Tibial artery (tissue), 4 donors: ENCODE measurements around the gene NTN4.
"Not testable (repeated sequence)": the region's sequence is repeated elsewhere in the genome, so short reads cannot be mapped to it uniquely, and the experiment has no call there.

Source experiments
- DNase-seq, 2 donors: peaks; one replicate each; pipeline ENCODE4 v3.0.0-alpha.2; 2019
- H3K27ac ChIP-seq, 2 donors: fragments of 200-600 bp; sonication (generic) in 1 of 2; 1 replicate in 1 of 2; 2 replicates in 1 of 2; pipeline ENCODE4 v1.5.1; 2018 to 2019; ENCODE audit warnings: mild to moderate bottlenecking in 1 of 2
- H3K27me3 ChIP-seq, 2 donors: fragments of 200-600 bp; sonication (generic) in 1 of 2; one replicate each; pipeline versions ENCODE4 v1.5.1 to v1.6.0; 2016 to 2019
- H3K36me3 ChIP-seq, 3 donors: fragments of 200-600 bp; sonication (generic) in 2 of 3; one replicate each; pipeline ENCODE4 v1.5.1; 2016 to 2019; ENCODE audit warnings: mild to moderate bottlenecking in 2 of 3
- H3K4me1 ChIP-seq, 4 donors: fragments of 200-600 bp; sonication (generic) in 2 of 4; 1 replicate in 3 of 4; 2 replicates in 1 of 4; pipeline ENCODE4 v1.5.1; 2016 to 2019
- H3K4me3 ChIP-seq, 2 donors: fragments of 200-600 bp; sonication (generic) in 1 of 2; 1 replicate in 1 of 2; 2 replicates in 1 of 2; pipeline ENCODE4 v1.5.1; 2018 to 2019; ENCODE audit warnings: mild to moderate bottlenecking in 2 of 2
- H3K9me3 ChIP-seq, 3 donors: fragments of 200-600 bp; sonication (generic) in 1 of 3; one replicate each; pipeline ENCODE4 v1.5.1; 2016 to 2019
- CTCF ChIP-seq, 2 experiments: fragments of 200-600 bp in 1 of 2; fragments of 450-650 bp in 1 of 2; IDR thresholded peaks; one replicate each; pipeline ENCODE4 v1.5.1; 2017 to 2019; ENCODE audit warnings: antibody characterized with exemption in 2 of 2, mild to moderate bottlenecking in 1 of 2, moderate library complexity in 1 of 2
- intact Hi-C: fragments of 100-400 bp; cut with DNase I; formaldehyde crosslinking; loops from one replicate; pipeline ENCODE4 v1.15.0; 2023; ENCODE audit warnings: low total_unique reads

NTN4 gene

GRCh38 chr12:95620171-95620570 is 170.4 kb downstream of the NTN4 start:
- Histone ChIP-seq H3K4me1 (peaks cover 0 to 10% (median 5%) of the 10 kb centered on the region in 4 donors), H3K9me3 (no peaks in the 10 kb centered on the region), H3K27ac (no peak overlapping the region), H3K27me3 (no peaks in the 10 kb centered on the region), H3K4me3 (no peak overlapping the region), H3K36me3 (no peaks in the 10 kb centered on the region)
- DNase-seq, result no peak
- TF ChIP-seq CTCF (IDR thresholded peaks at IDR 0.05), result no peak
- intact Hi-C loops, result no loop called here

GRCh38 chr12:95616470-95616869 is 174.1 kb downstream of the NTN4 start:
- H3K4me1 ChIP-seq, intact Hi-C loops, H3K27me3 ChIP-seq, H3K36me3 ChIP-seq, H3K4me3 ChIP-seq, H3K27ac ChIP-seq, DNase-seq, H3K9me3 ChIP-seq: not testable (repeated sequence)

- Histone ChIP-seq H3K27me3 (no peaks in the 10 kb centered on the region), H3K9me3 (no peaks in the 10 kb centered on the region), H3K4me3 (no peak overlapping the region), H3K4me1 (no peaks in the 10 kb centered on the region), H3K27ac (no peak overlapping the region), H3K36me3 (no peaks in the 10 kb centered on the region)
- no peak for DNase-seq
- no peak for TF ChIP-seq CTCF (IDR thresholded peaks at IDR 0.05)
- intact Hi-C loops, result no loop called here
Measured at GRCh38 chr12:95615749-95616148, 174.8 kb downstream of the NTN4 start.

- no peak overlapping the region for H3K27ac ChIP-seq
- no peaks in the 10 kb centered on the region for H3K36me3 ChIP-seq
- no peaks in the 10 kb centered on the region for H3K4me1 ChIP-seq
- no peak overlapping the region for H3K4me3 ChIP-seq
- no peak for TF ChIP-seq CTCF (IDR thresholded peaks at IDR 0.05)
- intact Hi-C loops, result no loop called here
- no peak for DNase-seq
- no peaks in the 10 kb centered on the region for H3K9me3 ChIP-seq
- H3K27me3 ChIP-seq, result no peaks in the 10 kb centered on the region
Measured at GRCh38 chr12:95614390-95614982, 176.1 kb downstream of the NTN4 start.

GRCh38 chr12:95613021-95613420 is 177.5 kb downstream of the NTN4 start:
- no peak for DNase-seq
- Histone ChIP-seq H3K4me3 (no peak overlapping the region), H3K36me3 (no peaks in the 10 kb centered on the region), H3K4me1 (peaks cover 0 to 12% (median 2%) of the 10 kb centered on the region in 4 donors), H3K27ac (no peak overlapping the region), H3K9me3 (no peaks in the 10 kb centered on the region), H3K27me3 (no peaks in the 10 kb centered on the region)
- intact Hi-C loops, result no loop called here
- TF ChIP-seq CTCF (IDR thresholded peaks at IDR 0.05), result no peak

GRCh38 chr12:95611676-95612309 is 178.8 kb downstream of the NTN4 start:
- no peak for DNase-seq
- Histone ChIP-seq H3K27ac (no peak overlapping the region), H3K9me3 (no peaks in the 10 kb centered on the region), H3K27me3 (no peaks in the 10 kb centered on the region), H3K36me3 (no peaks in the 10 kb centered on the region), H3K4me3 (no peak overlapping the region), H3K4me1 (peaks cover 0 to 12% (median 2%) of the 10 kb centered on the region in 4 donors)
- intact Hi-C loops, result no loop called here
- TF ChIP-seq CTCF (IDR thresholded peaks at IDR 0.05), result no peak
